SK-N-DZ (cell line): ENCODE measurements around the gene ALG11.

Experiments
- DNase-seq: peaks from one replicate; pipeline ENCODE4 v3.0.0-alpha.2; 2015; ENCODE audit warnings: low spot score

Gene ALG11

DNA sequence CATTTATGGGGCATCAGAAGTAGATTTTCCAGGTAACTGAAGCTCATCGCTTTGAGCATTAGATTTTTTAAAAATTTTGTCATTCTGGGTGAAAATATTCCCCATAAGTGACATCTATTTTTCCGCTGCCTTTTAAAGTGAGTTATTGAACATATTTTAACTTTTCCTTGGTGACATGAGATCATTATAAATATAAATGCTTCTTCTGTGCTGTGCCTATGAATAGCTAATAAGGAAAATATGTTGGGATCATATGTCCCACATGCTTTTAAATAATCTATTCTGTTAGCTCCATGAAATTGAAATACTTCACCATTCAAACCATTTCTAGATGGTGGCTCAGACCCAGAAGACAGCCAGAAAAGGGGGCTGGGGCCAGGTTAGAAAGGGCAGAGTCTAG lies 15.0 kb upstream of the ALG11 start:
- no peak for DNase-seq

DNA sequence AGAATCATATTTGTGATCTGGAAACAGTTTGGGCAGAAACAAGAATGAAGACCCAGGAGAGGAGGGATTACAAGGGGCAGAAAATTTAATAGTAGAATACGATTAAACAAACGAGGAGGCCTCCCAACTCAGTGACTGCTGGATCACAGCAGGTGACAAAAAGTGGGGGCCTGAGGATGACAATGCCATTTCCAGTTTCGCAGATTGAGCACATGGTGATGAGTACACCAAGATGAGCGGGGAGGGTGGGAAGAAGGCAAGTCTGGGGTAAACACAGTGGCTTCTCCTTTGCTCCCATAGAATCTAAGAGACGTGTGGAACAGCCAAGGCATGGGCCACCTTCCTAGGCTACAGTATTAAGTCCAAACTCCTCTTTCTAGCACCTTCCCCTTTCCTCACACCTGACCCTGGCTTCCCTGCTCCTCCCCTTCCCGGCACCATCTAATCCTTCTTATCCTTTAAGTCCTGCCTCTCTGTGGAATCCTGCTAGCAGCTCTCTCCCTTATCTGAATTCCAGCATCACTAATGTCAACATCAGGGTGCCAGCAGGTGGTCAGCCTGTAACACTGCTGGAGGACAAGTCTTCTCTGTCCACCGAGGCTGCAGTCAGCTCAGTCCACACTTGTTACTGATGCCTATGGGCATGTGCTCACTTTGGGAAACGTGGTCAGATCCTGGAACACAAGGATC lies 14.4 kb upstream of the ALG11 start:
- peak; percentile 42 for DNase-seq

DNA sequence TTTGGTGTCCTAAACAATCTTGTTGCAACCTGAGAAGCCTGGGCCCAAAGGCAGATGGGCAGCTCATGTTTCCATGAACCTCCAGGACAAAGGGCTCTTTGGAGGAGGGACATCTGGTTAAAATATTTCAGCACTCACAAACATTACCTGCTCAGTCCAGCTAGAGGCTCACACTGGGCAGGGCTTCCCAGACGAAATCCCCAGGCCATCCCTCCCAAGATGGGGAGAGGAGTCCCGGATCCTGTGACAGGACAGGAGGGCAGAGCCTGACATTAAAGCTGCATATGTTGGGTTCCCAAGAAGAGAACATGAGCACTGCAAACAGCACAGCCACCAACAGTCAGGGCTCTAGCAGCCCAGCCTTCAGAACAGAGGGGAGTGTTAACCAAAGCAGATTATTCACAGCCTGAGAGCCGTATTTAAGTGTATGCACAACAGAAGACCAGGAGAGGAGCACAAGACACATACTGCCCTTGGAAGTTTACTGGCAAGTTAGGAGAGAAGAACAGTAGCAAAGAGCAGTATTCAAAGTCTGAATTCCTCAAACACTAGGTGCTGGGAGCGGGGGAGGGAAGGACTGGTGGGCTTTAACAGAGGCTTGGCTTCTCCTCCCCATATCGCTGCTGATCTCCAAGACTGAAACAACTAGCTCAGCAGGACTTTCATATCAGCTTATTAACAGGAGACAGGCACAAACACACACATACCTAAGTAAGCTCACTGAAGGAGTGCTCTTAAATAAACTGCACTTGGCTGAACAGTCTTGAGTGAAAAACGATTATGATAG lies 13.3 kb upstream of the ALG11 start:
- peak; percentile 25 for DNase-seq

DNA sequence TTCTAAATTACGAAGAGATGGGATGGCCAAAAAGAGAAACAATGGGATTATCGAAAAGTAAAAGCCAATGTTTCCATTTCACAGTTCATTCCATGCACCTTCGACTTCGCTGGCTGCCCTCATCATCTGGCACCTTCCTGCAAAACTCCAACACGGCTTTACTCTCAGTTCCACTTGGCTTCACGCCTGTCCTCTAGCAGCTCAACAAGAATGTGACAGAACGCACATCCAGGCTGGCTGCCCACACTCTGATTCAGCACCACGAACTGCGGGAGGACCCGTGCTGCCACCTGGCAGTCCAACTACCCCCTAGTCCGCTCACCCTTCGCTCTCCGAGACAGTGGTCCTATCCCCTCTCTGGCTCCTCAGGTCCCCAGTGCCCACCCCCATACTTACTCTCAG lies 12.7 kb upstream of the ALG11 start:
- no peak for DNase-seq

DNA sequence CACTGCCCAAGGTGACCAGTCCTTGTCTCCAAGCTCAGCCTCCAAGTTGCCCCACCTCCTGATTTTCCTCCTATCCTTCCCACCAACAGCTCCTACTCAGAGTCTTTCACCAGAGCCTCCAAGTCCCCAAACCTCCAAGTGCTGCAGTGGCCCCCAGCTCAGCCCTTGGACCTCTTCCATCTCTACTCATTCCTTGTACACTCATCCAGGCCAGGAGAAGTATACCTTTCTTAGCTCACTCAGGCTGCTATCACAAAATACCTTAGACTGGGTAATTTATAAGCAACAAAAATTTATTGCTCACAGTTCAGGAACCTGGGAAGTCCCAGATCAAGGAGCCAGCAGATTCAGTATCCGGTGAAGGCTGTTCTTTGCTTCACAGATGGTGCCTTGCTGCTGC lies 12.3 kb upstream of the ALG11 start:
- DNase-seq: no peak

DNA sequence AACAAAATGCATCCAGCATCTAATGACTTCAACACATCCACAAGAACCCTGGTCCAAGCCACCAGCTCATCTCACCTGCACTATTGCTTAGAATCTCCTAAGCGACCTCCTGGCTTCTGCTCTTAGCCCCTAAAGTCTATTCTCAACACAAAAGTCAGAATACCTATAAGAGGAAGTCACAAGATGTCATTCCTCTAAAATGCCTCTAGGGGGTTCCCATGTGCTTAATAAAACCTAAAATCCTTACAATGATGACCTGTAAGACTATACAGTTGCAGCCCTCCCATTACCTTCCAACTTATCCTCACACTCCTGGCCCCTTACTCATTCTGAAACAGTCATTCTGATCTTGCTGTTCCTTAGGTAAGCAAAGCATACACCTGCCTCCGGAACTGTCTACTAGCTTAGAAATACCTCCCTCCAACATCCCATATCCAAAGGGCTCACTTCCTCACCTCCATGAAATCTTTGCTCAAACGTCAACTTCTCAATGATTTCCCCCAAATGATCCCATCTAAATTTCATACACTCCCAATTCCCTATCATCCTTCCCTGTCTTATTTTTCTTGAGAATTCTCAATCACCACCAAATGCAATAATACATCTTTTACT lies 11.0 kb upstream of the ALG11 start:
- DNase-seq: peak; percentile 58

DNA sequence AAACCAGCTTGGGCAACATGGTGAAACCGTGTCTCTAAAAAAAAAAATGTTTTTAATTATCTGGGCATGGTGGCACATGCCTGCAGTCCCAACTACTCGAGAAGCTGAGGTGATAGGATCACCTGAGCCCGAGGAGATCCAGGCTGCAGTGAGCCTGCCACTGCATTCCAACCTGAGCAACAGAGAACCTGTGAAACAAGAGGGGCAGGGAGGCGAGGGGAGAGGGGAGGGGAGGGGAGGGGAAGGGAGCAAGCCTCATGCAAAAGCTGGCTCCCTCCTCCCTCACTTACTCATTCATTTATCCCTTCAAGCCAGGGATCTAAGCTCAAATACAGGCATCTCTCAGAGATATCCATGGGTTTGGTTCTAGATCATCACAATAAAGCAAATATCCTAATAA lies 9.8 kb upstream of the ALG11 start:
- DNase-seq: no peak

DNA sequence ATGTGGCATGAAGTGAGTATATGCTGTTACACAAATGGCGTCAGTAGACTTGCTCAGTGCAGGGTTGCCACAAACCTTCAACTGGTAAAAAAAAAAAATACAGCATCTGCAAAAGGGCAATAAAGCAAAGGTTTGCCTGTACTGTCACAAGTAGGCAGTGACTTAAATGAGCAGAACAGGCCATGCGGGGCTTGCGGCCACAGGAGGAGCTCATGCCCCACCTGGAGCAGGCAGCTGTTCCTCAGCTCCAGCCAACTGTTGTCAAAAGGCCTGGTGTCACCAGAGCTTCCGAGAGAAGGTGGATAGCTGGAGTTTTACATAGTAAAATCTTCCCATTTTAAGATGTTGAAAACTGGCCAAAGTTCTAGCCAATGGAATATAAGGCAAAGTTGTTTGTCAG lies 8.7 kb upstream of the ALG11 start:
- peak; percentile 36 for DNase-seq

DNA sequence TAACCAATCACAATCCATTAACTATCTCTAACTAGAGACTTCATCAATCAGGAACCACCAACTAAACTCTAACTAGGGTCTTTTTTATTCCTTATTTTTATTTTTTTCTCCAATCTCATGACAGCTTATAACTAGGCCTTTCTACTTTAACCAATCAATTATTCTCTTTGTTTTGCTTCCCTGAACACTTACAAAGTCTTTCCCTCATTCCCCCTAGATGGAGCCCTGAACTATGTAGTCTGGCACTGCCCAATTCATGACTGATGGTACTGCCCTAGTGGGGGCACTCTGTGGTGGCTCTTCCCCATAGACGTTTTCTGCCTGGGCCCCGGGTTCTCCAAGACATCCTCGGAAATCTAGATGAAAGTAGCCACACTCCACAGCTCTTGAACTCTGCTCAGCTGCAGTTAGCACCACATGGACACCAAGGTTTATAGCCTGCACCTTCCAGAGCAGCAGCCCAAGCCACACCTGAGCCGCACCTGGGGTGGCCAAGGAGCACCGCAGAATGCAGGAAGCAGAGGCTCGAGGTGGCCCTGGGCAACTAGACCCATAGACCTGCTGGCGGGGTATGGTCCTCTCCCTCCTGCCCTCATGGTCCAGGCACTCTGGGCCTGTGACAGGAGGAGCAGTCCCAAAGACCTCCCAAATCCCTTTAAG lies 7.6 kb upstream of the ALG11 start:
- no peak for DNase-seq

DNA sequence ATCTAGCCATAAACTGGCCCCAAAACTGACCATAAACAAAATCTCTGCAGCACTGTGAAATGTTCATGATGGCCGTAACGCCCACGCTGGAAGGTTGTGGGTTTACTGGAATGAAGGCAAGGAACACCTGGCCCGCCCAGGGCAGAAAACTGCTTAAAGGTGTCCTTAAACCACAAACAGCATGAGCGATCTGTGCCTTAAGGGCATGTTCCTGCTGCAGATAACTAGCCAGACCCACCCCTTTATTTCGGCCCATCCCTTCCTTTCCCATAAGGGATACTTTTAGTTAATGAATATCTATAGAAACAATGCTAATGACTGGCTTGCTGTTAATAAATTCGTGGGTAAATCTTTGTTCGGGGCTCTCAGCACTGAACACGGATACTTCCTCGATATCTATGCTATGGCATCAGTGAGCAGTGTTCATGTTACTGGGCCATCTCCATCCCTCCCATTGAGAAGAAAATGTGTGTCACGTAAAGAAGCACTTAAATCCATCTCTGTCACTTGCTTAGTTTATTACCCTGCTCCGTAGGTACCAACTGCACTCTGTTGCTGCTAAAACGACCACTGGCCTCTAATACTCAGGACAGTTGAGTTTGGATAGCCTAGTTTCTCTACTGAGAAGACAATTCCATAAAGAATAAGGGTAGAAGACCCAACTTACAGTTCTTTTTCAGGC lies 6.2 kb upstream of the ALG11 start:
- DNase-seq: no peak

DNA sequence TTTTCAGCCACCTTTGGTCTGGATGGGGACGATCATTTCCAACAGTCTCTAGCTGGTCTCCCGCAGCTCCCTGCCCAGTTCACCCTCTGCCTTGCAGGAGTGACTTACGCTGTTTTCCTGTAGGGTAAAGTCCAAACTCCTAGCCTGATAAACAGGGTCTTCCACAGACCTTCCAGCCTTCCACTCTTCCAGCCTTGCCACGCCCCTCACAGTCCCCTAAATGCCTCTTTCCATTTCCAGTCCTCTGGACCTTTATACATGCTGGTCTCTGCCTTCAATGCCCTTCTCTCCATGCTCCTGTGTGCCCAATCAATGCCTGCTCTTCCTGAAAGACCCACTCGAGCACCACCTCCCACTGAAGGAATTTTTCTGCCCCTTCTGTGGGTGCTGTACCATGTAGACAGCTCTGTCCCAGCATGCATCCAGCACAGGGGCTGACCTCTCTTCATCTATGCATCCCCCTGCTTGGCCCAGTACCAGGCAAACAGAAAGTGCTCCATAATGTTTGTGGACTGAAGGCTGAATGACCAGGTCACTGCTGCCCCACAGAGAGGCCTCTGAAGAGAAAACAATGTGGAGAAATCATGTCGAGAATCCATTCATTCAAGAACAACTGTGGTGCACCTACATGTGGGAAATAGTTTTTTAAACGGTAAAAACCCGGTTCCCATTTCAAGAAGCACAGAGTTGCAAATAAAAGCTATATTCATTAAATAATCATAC lies 5.5 kb upstream of the ALG11 start:
- no peak for DNase-seq

DNA sequence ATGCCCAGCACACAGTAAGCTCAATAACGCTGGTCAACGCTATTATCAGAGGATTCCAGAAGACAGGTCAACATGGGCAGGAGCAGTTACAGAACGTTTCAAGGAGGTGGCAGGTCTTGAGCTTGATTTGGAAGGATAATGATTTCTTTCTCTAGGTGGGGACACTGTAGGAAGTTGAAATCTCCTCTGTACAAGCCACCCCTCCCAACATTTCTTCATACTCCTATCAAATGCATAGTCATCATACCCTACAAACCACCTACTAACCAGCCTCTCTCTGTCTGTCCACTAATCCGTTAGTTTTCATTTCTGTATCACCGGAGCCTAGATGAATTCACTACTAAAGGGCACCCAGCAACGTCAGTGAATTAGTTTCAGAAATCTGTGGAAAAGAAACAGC lies 2.3 kb upstream of the ALG11 start:
- no peak for DNase-seq

DNA sequence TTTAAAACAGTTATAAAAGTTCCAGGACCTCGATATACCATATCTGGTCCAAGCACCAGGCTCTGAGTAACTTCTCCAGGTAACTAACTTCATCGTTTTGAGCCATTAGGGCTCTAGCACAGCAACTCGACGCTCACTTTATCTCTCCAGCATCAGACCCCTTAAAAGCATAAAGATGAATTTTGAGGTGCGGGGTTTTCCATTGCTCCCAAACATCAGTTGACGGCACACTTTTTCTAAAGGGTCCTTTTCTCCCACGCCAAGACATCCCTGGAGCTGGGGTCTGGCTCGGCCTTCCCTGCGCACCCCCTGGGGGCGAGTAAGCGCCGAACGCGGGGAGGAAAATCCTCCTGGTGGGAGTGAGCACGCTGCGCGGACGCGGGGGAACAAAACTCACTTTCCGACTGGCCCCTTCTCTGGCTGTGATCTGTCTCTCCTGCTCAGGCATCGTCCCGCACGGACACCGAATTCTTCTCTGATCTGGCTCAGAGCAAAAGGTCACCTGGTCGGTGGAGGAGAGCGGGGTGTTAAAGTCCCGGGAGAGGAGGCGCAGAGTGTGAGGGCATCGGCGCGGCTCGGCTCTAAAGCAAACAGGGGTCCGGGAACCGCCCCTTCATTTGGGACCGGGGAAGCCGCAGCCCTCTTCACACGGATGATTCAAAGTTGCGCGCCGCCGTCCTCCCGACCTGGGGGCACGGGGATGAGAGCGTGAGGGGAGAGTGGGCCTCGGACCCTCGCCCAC lies 1.1 kb upstream of the ALG11 start, which contains the start of gene ATP7B:
ATP7B (minus strand) TSS at position 561 of the 742 bp plus-strand sequence; CDS start at position 448, 113 bp downstream.
- DNase-seq: peak; percentile 43

DNA sequence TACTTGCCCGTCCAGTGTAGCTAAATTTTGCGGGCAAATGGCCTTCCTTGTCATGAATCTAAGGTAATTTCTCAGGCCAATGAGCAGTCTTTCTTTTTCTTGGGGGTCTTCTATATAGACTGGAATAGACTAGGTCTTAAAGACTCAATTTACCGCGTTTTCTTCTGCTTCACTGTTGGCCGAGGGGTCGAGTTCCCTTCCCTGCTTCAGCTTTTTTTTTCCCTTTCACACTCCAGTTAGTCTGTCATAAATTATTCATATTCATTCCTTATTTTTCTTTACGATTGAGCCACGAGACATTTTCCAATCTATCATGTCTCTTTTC lies 276 bp downstream of the ALG11 start:
- no peak for DNase-seq

DNA sequence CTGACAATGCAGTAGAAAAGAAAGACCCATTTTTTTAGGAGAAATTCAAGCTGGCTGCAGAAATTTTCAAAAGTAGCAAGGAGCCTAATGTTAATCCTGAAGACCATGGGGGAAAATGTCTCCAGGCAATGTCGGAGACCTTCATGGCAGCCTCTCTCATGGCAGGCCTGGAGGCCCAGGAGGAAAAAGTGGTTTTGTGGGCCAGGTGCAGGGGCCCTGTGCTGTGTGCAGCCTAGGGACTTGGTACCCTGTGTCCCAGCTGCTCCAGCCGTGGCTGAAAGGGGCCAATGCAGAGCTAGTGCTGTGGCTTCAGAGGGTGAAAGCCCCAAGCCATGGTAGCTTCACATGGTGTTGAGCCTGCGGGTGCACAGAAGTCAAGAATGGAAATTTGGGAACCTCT lies 4.1 kb downstream of the ALG11 start:
- DNase-seq: no peak

DNA sequence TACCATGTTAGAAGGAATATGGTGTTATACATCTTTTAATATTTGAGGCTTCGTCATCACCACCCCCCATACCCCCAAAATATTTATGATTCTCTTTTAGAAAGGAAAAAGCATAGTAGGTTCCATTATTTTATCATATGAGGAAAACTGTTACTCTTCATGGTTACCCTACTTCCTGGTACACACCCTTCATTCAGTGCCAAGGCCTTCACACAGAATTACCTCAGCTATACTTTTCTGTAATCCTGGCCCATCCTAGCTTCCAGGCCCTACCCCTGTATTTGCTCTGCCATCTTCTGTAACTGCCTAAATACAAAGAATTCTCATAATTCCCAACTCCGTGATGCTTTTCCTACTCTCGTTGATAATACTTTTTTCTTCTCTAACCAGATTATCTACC lies 8.0 kb downstream of the ALG11 start:
- no peak for DNase-seq

DNA sequence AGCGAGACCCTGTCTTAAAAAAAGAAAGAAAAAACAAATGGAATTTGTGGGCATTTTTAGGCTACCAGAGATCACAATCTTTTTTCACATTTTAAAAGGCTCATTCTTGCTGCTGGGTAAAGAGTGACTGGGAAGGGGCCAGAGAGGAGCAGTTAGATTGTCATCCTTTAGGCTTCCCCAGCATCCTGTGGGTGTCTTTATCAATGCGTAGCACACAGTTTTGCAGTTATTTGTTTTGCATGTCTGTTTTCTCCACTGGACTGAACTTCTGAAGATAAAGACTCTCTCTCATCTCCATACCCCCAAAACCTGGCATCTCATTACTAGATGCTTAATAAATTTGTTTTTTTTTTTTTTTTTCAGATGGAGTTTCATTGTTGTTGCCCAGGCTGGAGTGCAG lies 10.2 kb downstream of the ALG11 start:
- no peak for DNase-seq

DNA sequence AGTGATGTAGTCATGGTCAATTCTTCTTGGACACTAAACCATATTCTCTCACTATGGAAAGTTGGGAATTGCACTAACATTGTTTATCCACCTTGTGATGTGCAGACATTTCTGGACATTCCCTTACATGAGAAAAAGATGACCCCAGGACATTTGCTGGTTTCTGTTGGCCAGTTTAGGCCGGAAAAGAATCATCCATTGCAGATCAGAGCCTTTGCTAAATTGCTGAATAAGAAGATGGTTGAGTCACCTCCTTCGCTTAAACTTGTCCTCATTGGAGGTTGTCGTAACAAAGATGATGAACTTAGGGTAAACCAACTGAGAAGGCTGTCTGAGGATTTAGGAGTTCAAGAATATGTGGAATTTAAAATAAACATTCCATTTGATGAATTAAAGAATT lies 12.3 kb downstream of the ALG11 start, which contains the start of gene UTP14C:
UTP14C (plus strand) TSS at position 211 of the 400 bp plus-strand sequence. CDS start 4,114 bp downstream, outside the sequence.
- DNase-seq: no peak

DNA sequence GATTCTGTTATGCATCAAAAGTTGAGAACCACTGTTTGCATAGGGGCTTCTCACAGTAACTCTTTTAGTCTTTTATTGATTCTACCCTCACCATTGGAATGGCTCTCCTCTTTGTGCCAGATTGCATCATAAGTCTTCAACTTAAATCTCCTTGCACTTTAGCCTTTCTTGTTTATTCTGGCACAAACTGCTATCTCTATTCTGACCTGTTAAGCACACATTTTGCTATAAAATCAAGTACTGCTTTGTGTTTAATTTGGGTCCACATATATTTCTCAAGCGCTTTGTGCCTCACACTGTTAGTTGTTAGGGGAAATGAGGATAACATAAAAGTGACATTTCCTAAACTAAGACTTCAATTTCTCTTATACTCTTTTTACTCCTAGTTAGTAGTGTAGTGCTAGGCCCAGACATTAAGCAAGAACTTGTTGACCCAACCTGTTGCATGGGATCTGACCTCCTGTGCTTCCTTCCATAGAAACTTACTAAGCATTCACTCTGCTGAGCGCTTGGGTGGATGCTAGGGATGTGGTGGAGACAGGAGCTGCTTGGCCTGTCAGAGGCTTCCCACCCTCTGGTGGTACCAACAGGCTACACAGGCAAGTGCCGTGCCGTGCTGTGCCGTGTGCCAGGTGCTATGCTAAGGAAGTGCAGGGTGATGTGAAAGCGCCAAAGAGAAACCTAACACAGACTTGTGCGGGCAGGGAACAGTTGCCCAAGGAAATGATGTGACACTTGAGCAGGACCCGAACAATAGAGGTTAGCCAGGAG lies 13.5 kb downstream of the ALG11 start:
- DNase-seq: no peak

DNA sequence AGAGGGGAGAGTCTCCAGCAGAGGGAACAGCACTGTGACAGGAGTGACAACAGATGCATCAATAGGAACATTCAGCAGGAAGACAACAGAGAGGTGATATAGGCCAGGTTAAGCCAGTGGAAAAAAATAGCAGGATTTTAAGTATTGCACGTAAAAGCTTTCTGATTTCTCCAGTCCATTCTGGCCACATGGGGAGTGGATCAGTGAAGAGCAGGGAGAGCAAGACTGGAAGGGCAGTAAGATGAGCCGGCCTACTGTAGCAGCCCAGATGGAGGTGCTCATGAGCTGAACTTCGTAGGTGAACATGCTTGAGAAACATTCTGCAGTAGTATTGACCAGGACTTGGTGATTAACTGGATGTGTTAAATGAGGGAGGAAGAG lies 14.0 kb downstream of the ALG11 start:
- no peak for DNase-seq
